Mucosa of gallbladder (tissue), 1 donor: ENCODE data around the gene AVL9. TPM values are rescaled to one million over a fixed set of nuclear protein-coding genes. Genes with fewer than 3 reads are reported as not detected.
"Not testable (repeated sequence)": the region's sequence is repeated elsewhere in the genome, so short reads cannot be mapped to it uniquely, and the experiment has no call there.

Experiments
- DNase-seq: peaks from one replicate; pipeline ENCODE4 v3.0.0-alpha.2; 2020; ENCODE audit warnings: low spot score
- total RNA-seq: library from RNA; stranded (reverse); gene quantifications from one replicate; pipeline ENCODE4 v1.2.1, GENCODE V29; 2021
- donor health status: DM: no; HTN: no; CAD: no.

Gene AVL9
- total RNA-seq, 1 donor from 2014 or later = 53.6 TPM

DNA sequence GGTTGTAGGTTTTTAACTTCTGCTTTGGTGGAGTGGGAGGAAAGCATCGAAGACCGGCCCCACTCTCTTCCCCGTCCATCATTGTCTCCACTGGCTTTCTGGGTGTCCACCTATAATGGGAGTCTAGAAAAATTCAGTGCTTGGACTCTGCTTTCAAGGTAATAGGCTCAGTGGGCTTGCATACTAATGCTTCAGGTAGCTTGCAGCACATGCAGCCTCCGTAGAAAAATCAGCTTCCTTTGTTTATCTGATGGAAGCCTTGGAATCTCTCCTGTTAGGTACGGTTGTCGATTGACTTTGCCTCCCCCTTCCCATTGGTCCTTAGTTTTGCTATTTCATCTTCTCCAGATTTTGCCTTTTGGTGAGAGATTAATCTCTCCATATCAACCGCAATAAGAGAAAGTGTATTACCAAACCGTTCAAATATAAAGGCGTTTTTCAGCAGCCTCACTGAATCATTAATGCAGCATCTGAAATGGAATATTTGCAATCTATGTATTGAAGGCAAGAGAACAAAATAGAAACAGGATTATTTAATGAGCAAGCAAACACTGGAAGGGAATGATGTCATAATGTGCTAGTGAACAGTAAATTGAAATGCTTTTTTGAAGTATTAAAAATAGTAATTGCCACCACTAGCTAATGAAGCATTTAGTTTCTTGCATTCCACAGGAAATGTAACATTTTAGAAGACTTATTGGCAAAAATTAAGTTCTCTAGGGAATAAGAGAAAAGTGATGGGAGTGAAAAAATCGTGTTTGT is 944 bp downstream of the AVL9 start:
- DNase-seq = no peak

DNA sequence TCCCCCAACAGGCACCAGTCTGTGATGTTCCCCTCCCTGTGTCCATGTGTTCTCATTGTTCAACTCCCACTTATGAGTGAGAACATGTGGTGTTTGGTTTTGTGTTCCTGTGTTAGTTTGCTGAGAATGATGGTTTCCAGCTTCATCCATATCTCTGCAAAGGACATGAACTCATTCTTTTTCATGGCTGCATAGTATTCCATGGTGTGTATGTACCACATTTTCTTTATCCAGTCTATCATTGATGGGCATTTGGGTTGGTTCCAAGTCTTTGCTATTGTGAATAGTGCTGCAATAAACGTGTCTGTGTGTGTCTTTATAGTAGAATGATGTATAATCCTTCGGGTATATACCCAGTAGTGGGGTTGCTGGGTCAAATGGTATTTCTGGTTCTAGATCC is 4.5 kb downstream of the AVL9 start:
- not testable (repeated sequence) for DNase-seq

- not testable (repeated sequence) for DNase-seq
Measured at GRCh38 chr7:32500216-32500615, 4.9 kb downstream of the AVL9 start.

- no peak for DNase-seq
Measured at GRCh38 chr7:32500922-32501341, 5.6 kb downstream of the AVL9 start.

DNA sequence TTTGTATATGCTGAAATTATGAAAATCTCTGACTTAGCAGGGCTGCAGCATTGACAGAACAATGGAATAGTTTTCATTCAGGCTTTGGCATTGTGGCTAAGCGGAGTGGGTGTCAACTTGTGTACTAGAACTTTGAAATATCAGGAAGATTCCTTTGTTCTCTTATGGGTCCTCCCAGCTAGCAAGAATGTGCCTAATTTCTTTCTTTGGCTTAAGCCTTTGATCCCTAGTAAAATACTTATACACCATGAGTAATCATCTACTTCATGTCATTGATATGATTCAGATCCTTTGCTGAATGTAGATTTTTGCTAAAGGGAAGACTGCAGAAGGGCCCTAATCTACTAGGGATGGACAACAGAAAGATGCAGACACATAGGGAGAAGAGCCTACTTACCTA is 6.2 kb downstream of the AVL9 start:
- DNase-seq = no peak

- DNase-seq = no peak
Measured at GRCh38 chr7:32502728-32503127, 7.4 kb downstream of the AVL9 start.

DNA sequence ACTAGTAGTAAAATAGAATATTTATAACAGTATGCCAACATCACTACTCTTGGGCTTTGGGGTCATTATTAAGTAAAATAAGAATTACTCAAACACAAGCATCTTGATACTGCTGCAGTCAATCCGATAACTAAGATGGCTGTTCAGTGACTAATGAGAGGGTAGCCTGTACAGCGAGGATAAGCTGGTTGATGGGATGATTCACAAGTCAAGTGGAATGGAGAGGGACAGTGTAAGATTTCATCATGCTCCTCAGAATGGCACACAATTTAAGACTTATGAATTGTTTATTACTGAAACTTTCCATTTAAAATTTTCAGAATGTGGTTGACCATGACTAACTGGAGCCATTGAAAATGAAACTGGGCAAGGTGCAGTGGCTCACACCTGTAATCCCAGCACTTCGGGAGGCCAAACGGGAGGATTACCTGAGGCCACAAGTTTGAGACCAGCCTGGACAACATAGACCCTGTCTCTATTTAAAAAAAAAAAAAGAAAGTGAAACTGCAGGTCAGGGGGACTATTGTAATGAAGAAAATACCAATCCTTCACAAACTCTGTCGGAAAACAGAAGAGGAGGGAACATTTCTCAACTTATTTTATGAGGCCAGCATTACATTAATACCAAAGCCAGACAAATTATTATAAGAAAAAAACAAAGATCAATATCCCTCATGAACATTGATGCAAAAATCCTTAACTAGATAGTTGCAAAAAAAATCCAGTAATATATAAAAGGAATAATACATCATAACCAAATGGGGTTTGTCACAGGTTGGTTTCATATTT is 11.2 kb downstream of the AVL9 start:
- no peak for DNase-seq

GRCh38 chr7:32507414-32507813 is 12.1 kb downstream of the AVL9 start:
- DNase-seq = no peak

DNA sequence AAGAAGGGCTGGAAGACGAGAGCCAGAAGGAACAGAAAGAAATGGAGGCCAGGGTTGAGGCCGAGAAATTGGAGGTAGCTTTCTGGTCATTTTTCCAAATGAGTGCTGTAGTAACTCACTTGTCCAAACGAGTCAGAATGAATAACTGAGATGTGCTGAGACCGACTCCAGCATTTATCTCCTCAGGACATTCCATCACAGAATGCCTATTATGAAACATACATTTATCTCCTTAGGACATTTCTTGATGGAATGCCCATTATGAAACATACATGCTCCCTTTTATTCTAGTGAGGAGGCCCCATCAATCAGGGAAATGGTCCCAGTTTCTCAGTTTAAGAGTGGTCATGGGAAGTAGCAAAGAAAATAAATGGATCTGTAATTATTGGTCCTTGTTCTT is 16.5 kb downstream of the AVL9 start:
- no peak for DNase-seq

DNA sequence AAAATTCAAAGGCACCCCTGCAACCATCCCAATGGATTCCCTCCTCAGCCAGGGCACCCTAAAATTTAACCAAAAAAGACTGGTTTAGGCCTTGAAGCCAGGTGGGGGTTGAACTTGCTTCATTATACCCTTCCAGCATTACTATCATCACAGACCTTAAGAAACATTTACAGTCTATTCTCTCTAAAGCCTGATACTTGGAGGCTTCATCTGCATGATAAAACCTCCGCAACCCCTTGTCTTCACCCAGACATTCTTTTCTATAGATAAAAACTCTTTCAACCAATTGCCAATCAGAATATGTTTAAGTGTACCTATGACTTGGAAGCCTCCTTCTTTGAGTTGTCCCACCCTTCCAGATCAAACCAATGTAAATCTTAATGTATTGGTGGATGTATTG is 17.9 kb downstream of the AVL9 start:
- DNase-seq = no peak

DNA sequence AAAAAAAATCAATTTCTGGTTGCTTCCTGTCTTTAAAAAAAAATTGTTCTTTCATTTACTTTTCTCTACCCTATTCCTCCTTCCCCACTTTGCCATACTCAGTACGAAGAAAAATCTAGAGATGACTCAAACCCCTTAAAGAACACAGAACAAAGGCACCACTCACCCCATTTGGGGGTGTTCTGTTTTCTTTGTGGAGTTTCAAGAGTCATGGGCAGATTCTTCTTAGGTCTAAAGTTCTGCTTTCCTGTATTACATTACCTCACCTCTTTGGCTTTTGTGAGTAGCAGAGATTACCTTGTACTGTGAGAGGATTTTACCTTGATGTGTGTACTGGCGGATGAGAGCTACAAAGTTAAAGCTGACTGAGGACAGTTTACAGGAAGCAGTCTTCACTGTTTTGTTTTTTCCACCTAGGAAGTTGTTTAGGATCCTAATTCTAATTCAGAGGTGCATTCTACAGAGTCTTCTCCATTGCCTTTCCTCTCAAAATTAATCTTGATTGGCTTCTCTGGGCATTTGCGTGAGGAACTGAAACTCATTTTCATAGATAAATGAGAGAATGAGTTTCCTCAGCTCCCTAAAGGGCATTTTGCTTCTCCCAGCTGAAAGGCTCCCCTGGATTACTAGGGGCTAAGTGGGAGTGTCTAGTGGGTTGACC is 20.7 kb downstream of the AVL9 start:
- no peak for DNase-seq

- no peak for DNase-seq
Measured at GRCh38 chr7:32516551-32517100, 21.3 kb downstream of the AVL9 start.

DNA sequence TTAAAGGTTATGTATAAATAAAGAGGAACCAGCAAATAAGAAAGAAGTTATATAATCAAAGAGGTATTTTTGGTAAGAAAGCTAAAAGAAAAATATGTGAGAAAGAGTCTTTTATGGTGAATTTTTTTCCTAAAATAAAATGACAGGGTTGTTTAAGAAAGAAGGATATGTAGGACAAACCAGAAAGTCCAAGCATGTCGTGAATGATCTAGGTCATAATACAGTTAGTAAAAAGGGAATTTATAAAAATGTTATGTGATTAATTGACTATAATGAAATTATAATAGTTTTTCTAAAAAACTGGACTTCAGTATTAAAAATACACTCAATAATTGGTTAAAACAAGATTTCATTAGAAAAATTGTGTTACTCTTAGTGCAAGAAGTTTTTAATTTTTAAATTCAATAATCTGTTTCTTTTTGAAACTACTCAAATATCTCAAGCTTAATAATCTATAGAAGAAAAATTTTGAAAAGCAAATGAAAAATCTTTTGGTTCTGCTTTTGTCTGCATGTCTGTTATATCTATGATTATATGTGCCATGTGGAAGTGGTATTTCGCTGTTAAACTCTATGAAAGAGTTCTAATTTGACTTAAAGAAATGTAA is 23.3 kb downstream of the AVL9 start:
- no peak for DNase-seq

- no peak for DNase-seq
Measured at GRCh38 chr7:32519763-32520162, 24.5 kb downstream of the AVL9 start.

- no peak for DNase-seq
Measured at GRCh38 chr7:32522746-32523530, 27.6 kb downstream of the AVL9 start.

DNA sequence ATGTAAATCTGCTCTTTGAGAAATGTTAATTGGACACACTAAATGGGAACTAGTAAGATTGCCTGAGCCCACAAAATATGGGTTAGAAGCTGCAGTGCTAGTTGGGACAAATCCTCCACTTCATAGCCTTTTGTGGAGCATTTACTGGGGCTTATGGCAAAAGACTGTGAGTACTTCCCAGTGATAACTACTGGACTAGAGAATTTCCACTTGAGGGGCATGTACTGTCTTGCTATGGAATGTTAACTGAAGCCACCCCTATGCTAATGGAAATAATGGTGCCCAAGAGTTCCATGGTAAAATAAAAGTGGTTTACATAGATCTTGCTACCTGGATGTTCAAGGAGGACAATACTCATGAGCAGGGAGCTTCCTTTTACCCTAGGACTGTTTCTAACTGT is 29.3 kb downstream of the AVL9 start:
- no peak for DNase-seq

- no peak for DNase-seq
Measured at GRCh38 chr7:32525839-32526238, 30.6 kb downstream of the AVL9 start.

GRCh38 chr7:32531402-32531801 is 36.1 kb downstream of the AVL9 start:
- no peak for DNase-seq

- no peak for DNase-seq
Measured at GRCh38 chr7:32532086-32532485, 36.8 kb downstream of the AVL9 start.

DNA sequence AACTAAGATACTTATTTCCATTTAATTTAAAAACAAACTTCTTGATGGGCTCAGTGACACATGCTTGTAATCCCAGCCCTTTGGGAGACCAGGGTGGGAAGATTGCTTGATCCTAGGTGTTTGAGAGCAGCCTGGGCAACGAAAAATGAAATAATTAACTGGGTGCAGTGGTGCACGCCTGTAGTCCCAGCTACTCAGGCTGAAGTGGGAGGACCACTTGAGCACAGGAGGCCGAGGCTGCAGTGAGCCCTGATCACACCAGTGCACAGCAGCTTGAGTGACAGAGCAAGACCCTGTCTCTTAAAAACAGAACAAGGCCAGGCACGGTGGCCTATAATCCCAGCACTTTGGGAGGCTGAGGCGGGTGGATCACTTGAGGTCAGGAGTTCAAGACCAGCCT is 37.4 kb downstream of the AVL9 start:
- DNase-seq = no peak
